Embryonic facial prominence (tissue), 1 donor: Measurements from ENCODE around the gene RELN.
"Not testable (repeated sequence)": the region's sequence is repeated elsewhere in the genome, so short reads cannot be mapped to it uniquely, and the experiment has no call there.

Experiments
- DNase-seq: peaks from one replicate; pipeline ENCODE4 v3.0.0-alpha.2; 2016; ENCODE audit errors: extremely low spot score

RELN gene

DNA sequence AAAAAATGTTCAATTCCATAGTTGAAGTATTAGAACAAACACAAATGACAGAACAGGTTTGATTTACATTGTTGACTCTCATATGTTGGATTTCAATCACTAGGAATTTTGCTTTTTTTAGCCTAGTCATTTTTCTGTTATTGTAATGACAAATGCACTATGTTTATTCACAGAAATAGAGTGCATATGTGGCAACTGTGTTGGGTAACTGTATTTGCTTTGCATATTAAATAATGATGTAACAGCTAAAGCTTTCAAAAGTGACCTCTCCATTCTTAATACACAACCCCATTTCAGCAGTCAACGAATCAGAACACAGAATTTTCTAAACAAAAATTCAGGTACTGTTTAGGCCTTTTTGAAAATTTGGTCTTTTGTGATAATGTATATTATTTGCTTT, 489.5 kb downstream of the RELN start:
- no peak for DNase-seq

GRCh38 chr7:103487419-103487818, 502.0 kb downstream of the RELN start:
- no peak for DNase-seq

DNA sequence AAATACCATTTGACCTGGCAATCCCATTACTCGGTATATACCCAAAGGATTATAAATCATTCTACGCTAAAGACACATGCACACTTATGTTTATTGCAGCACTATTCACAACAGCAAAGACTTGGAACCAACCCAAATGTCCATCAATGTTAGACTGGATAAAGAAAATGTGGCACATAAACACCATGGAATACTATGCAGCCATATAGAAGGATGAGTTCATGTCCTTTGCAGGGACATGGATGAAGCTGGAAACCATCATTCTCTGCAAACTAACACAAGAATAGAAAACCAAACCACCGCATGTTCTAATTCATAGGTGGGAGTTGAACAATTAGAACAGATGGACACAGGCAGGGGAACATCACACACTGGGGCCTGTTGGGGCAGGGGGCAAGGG, 502.6 kb downstream of the RELN start:
- not testable (repeated sequence) for DNase-seq

DNA sequence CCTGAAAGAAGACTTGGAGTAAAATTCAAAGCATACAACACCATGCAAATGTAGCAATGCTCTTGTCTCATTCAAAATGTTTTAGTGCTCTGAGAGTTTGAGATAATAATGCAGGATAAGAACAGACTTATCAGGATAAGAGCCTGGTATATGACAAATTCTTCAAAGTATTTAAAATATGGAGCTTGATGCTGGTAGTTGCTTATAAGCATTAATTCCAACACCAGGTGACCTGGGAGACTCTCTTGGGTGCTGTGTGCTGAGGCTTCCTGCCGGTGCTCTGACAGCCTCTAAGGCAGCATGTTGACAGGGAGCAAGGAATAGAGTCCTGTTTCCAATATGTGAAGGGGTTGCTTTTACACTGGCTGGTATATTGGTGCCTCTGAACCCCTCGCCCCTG, 508.7 kb downstream of the RELN start:
- DNase-seq, result no peak

DNA sequence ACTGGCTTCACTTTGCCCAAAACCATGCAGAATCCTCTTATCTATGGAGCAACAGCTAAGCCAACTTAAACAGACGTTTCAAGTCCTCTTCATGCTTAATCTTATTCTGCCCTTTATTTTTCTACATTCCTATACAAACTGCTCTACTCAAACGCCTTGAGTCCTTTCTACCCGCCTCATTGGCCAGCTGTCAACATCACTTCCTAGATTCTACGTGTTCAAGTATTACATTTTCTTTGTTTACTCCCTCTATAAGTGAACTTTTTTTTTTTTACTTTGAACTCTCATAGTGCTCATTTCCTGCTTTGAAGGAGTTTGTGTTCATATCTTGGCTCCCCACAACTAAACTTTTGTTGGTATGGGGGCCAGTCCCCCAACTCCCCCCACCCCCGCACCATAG, 514.5 kb downstream of the RELN start:
- no peak for DNase-seq

GRCh38 chr7:103469095-103469948, 520.1 kb downstream of the RELN start:
- no peak for DNase-seq

DNA sequence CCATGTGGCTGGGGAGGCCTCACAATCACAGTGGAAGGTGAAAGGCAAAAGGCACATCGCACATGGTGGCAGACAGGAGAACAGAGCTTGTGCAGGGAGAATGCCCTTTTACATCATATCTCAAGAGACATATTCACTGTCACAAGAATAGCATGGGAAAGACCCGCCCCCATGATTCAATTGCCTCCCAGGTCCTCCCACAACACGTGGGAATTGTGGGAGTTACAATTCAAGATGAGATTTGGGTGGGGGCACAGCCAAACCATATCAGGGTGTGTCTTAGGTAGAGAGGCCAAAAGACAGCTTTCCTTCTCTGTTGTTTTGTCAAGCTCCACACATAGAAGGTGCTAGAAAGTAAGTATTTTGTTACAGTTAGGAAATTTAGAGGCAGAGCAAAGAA, 522.6 kb downstream of the RELN start:
- no peak for DNase-seq

DNA sequence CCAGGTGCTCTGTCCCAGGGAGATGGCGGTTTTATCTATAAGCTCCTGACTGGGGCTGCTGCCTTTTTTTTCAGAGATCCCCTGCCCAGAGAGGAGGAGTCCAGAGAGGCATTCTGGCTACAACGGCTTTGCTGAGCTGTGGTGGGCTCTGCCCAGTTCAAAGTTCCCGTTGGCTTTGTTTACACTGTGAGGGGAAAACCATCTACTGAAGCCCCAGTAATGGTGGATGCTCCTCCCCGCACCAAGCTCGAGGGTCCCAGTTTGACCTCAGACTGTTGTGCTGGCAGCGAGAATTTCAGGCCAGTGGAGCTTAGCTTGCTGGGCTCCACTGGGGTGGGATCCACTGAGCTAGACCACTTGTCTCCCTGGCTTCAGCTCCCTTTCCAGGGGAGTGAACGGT, 527.1 kb downstream of the RELN start:
- no peak for DNase-seq

DNA sequence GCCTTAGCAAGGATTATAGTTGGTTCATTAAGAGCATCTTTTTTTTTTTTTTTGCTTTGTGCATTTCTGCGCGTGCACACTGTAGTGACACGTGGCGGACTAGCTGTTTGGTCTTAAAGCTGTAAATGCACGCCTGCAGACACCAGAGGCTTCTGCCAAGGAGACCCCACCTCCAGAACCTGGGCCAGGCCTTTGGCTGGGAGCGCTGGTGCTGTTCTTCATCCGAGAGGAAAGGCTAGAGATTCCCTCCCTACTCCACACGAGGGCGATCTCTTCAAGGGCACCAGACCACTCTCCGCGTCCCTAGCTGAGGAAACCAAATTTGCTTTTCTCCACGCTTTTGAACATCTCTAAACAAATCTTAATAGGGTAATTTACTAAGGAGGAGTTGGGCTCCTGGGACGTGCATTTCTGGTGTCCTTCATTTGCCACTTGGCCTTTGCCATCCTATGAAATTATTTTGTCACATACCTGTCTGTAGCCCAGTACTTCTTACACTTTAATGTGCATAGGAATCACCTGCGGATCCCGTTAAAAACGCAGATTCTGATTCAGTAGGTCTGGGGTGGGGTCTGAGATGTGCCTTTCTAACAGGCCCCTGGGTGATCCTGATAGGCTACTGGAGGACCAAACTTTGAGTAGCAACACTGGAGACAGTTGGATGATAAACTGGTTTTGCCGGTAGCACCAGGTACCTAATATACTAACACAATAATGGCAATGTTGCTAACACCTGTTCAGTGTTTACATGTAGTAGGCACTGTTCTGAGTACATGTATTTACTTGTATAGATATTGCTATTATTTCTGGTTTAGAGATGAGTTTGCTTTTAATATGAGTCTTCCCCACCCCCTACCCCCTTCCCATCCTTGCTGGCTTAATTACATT, 542.1 kb downstream of the RELN start:
- DNase-seq, result no peak

GRCh38 chr7:103446049-103446520, 543.4 kb downstream of the RELN start, which contains the start of gene SLC26A5:
TSS of gene SLC26A5 (minus strand) at chr7:103446207. CDS start at chr7:103421514, 24,693 bp downstream.
- DNase-seq, result no peak

GRCh38 chr7:103445228-103446048, 544.0 kb downstream of the RELN start:
- DNase-seq, result no peak

DNA sequence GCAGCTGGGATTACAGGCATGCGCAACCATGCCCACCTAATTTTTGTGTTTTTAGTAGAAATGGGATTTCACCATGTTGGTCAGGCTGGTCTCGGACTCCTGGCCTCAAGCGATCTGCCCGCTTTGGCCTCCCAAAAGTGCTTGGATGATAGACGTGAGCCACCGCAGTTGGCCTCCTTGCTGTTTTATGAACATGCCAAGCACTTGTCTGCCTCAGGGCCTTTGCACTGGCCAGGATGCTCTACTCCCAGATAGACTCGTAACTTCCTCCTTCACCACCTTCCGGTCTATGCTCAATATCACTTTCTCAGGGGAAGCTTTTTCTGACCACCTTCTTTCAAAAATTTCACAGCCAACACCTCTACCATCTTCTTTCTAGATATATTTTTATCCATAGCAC, 549.8 kb downstream of the RELN start:
- no peak for DNase-seq

- DNase-seq, result no peak
These were observed 551.8 kb downstream of the RELN start for GRCh38 chr7:103437623-103438022.

- no peak for DNase-seq
These were observed 556.7 kb downstream of the RELN start for GRCh38 chr7:103432712-103433111.

DNA sequence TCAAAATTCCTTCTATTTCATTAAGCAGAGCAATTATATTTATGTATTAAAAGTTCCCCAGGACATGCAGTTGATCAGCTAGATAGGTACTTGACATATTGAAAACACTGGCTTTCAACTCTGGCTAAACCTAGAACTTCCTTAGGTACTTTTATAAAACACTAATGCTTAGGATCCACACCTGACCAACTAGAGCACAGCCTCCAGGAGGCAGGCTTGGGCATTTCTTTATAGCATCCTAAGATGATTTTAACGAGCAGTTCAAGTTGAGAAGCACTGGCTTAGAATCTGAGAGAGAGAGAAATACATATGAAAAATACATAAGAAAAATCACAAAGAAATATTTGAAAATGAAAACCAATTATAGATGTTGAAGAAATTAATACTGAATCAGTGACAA, 564.3 kb downstream of the RELN start:
- no peak for DNase-seq

DNA sequence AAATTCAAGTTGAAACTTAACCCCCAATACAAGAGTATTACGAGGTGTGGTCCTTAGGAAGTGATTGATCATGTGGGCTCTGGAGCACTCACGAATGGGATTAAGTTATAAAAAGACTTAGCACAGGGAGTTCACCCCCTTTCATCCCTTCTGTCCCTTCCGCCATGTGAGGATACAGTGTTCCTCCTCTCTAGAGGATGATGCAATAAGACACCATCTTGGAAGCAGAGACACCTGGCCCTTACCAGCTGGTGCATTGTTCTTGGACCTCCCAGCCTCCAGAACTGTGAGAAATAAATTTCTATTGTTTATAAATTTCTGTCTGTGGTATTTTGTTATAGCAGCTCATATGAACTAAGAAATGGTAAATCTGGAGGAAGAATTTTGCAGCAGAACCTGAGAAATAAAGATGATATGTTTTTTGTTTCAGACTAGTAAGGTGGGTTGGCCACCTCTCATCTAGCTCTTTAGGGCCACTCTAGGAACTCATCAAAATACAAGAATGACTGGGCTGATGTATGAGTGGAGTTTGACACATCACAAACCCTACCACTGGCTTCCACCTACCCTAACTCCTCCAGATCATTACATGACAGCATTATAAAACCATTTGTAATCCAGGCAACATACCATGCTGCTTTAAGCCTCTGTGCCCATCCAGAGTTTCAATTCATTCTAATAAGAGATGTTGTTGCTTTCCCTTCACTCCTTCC, 565.8 kb downstream of the RELN start:
- no peak for DNase-seq
